GM15510 (cell line): ENCODE data around the gene LRTM2.

ENCODE experiments used
- POLR2A ChIP-seq: IDR thresholded peaks from 3 replicates; pipeline ENCODE4 v1.6.1; 2011; ENCODE audit warnings: borderline replicate concordance; ENCODE audit not compliant: insufficient read length; ENCODE audit errors: extremely low read depth

The LRTM2 gene

GRCh38 chr12:1883513-1883912, 63.1 kb downstream of the LRTM2 start:
- TF ChIP-seq POLR2A: no peak

- no peak for TF ChIP-seq POLR2A
These were observed 64.3 kb downstream of the LRTM2 start for GRCh38 chr12:1884651-1885050.

- TF ChIP-seq POLR2A: no peak
These were observed 64.8 kb downstream of the LRTM2 start for GRCh38 chr12:1885082-1885596.

GRCh38 chr12:1885599-1886245, 65.4 kb downstream of the LRTM2 start:
- TF ChIP-seq POLR2A: no peak
